Endothelial cell (in vitro differentiated cells): ENCODE measurements around the gene ADGB. TPM values are rescaled to one million over a fixed set of nuclear protein-coding genes. Genes with fewer than 3 reads are reported as not detected.

Source experiments
- DNase-seq: peaks from one replicate; pipeline ENCODE4 v3.0.0; 2021; ENCODE audit warnings: low spot score
- H3K27ac Mint-ChIP-seq: one replicate; pipeline ENCODE4 v1.8.0; 2021; ENCODE audit warnings: mixed read lengths, inconsistent platforms; ENCODE audit not compliant: unreplicated experiment
- H3K27me3 Mint-ChIP-seq: one replicate; pipeline ENCODE4 v1.8.0; 2021; ENCODE audit warnings: mild to moderate bottlenecking, moderate library complexity, mixed read lengths, inconsistent platforms; ENCODE audit not compliant: unreplicated experiment
- H3K36me3 Mint-ChIP-seq: one replicate; pipeline ENCODE4 v1.8.0; 2021; ENCODE audit warnings: mild to moderate bottlenecking, low read depth, mixed read lengths, inconsistent platforms; ENCODE audit not compliant: unreplicated experiment
- H3K4me1 Mint-ChIP-seq: one replicate; pipeline ENCODE4 v1.8.0; 2021; ENCODE audit warnings: mild to moderate bottlenecking, mixed read lengths, inconsistent platforms; ENCODE audit not compliant: unreplicated experiment
- H3K4me3 Mint-ChIP-seq: one replicate; pipeline ENCODE4 v1.8.0; 2021; ENCODE audit warnings: mild to moderate bottlenecking, mixed read lengths, inconsistent platforms; ENCODE audit not compliant: unreplicated experiment
- H3K9me3 Mint-ChIP-seq: one replicate; pipeline ENCODE4 v1.8.0; 2021; ENCODE audit warnings: mixed read lengths, inconsistent platforms; ENCODE audit not compliant: unreplicated experiment
- CTCF ChIP-seq: fragments of 200-600 bp; sonication (generic); IDR thresholded peaks from one replicate; pipeline ENCODE4 v1.5.0; 2021; ENCODE audit warnings: antibody characterized with exemption; ENCODE audit not compliant: unreplicated experiment
- total RNA-seq: library from RNA; stranded (reverse); fragmentation: NEBNext Ultra II Directional; extraction: Animal tissue kit (Norgen Biotek cat#: 25700); gene quantifications from one replicate; pipeline ENCODE4 v1.2.1, GENCODE V29; 2021; ENCODE audit not compliant: unreplicated experiment

ADGB gene
- total RNA-seq, 1 donor from 2014 or later = not detected

DNA sequence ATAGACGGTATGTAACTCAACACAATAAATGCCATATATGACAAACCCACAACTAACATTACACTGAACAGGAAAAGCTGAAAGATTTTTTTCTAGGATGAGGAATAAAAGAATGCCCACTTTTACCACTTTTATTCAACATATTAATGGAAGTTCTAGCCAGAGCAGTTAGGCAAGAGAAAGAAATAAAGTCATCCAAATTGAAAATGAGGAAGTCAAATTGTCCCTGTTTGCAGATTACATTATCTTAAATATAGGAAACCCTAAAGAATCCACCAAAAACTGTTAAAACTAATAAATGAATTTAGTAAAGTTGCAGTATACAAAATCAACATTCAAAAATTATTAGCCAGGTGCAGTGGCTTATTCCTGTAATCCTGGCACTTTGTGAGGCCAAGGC lies 24.6 kb upstream of the ADGB start:
- no peaks in the 10 kb centered on the region for H3K27me3 Mint-ChIP-seq
- TF ChIP-seq CTCF = no peak
- no peak for DNase-seq
- no peaks in the 10 kb centered on the region for H3K36me3 Mint-ChIP-seq
- no peaks in the 10 kb centered on the region for H3K9me3 Mint-ChIP-seq
- no peak overlapping the region for H3K27ac Mint-ChIP-seq
- no peak overlapping the region for H3K4me3 Mint-ChIP-seq
- no peaks in the 10 kb centered on the region for H3K4me1 Mint-ChIP-seq

DNA sequence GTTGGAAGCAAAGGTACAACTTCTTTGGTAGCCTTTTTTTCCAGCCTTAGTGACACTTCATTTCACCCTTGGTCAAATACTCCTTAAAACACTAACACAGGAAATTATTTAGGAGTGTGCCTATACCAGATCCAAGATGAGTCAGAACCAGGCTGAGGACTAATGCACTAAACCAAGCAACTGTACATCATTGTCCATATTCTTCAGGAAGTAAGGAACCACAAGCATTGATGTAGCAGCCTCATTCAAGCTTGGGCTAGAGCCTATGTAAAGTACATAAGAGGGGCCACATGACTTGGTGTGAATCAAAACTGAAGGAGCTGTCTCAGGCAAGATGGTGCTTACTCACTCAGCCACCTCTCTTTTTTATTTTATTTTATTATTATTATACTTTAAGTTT lies 20.7 kb upstream of the ADGB start:
- Mint-ChIP-seq H3K4me1 (no peaks in the 10 kb centered on the region), H3K4me3 (no peak overlapping the region), H3K36me3 (no peaks in the 10 kb centered on the region), H3K9me3 (no peaks in the 10 kb centered on the region), H3K27me3 (no peaks in the 10 kb centered on the region), H3K27ac (no peak overlapping the region)
- TF ChIP-seq CTCF = no peak
- no peak for DNase-seq

DNA sequence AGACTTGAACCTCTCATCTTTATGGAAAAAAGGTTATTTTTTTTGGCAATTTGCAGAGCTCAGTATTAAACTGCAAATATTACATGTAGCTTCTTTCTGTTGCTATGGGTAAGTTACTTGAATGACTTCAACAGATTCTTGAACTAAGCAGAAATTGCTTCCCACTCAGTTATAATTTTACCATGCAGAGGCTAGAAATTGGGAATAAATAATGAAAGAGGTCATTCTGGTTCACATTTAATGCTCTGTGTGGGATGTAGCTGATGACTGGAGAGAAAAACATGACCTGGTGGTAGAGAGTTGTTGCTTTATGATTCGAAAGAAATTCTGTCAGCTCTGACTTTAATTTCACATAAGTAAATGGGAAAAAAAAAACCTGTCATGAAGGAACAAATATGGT lies 16.8 kb upstream of the ADGB start:
- TF ChIP-seq CTCF = no peak
- no peak for DNase-seq
- Mint-ChIP-seq H3K4me3 (no peak overlapping the region), H3K36me3 (no peaks in the 10 kb centered on the region), H3K27ac (no peak overlapping the region), H3K27me3 (no peaks in the 10 kb centered on the region), H3K9me3 (no peaks in the 10 kb centered on the region), H3K4me1 (no peaks in the 10 kb centered on the region)

GRCh38 chr6:146582857-146583256 lies 15.9 kb upstream of the ADGB start:
- Mint-ChIP-seq H3K27me3 (no peaks in the 10 kb centered on the region), H3K4me3 (no peak overlapping the region), H3K27ac (no peak overlapping the region), H3K36me3 (no peaks in the 10 kb centered on the region), H3K4me1 (no peaks in the 10 kb centered on the region), H3K9me3 (no peaks in the 10 kb centered on the region)
- no peak for TF ChIP-seq CTCF
- no peak for DNase-seq

- Mint-ChIP-seq H3K27ac (no peak overlapping the region), H3K4me3 (no peak overlapping the region), H3K9me3 (no peaks in the 10 kb centered on the region), H3K36me3 (no peaks in the 10 kb centered on the region), H3K27me3 (no peaks in the 10 kb centered on the region), H3K4me1 (no peaks in the 10 kb centered on the region)
- DNase-seq = no peak
- TF ChIP-seq CTCF = no peak
Measured at GRCh38 chr6:146583966-146584365, 14.8 kb upstream of the ADGB start.
